ENCODE data around the gene ATAD3A.

- TF ChIP-seq EZH2 (IDR thresholded peaks at IDR 0.05; ENCODE audit: low read length, missing control alignments) (no peak), CTCF (conservative IDR thresholded peaks at IDR 0.05 in 1 of 2, IDR thresholded peaks at IDR 0.05 in 1 of 2; ENCODE audit: low read depth in 1 of 2, low read length in 2 of 2) (no peak)
These were observed 49.5 kb upstream of the ATAD3A start for GRCh38 chr1:1462318-1462966.

All from fibroblast of lung (primary cell).